ENCODE results near the gene CSNK1G3. TPM values are rescaled to one million over a fixed set of nuclear protein-coding genes. Genes with fewer than 3 reads are reported as not detected.
A peak's percentile ranks its signal among the peaks of the same experiment; 100 is the strongest.

Gene CSNK1G3
- total RNA-seq, 1 donor from 2014 or later, result 63.9 TPM

DNA sequence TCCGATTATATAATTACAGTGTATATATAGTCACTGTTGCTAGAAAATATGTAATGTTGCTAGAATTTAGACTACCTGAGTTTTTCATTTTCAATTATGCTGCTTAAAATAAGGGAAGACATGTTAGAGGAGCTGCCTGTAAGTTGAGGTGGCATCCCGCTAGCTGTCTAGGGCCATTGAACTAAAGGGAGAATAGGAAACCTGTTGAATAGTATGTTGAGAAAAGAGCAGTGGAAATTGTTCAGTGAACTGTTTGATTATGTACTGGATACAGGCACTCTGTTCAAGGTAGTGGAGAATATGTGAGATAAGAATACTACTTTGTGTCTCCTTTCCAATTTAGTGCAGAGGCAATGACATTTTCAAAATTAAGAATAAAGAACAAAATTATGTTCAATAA, 89.6 kb downstream of the CSNK1G3 start:
- Mint-ChIP-seq H3K36me3 (peaks cover 12% of the 10 kb centered on the region), H3K4me1 (peaks cover 4% of the 10 kb centered on the region), H3K27ac (no peak overlapping the region), H3K4me3 (no peak overlapping the region), H3K9me3 (no peaks in the 10 kb centered on the region), H3K27me3 (ENCODE audit: low read depth) (no peaks in the 10 kb centered on the region)
- DNase-seq (ENCODE audit: low spot score in 2 of 2, unreplicated experiment in 2 of 2), result no peak
- TF ChIP-seq, protein P1, sequence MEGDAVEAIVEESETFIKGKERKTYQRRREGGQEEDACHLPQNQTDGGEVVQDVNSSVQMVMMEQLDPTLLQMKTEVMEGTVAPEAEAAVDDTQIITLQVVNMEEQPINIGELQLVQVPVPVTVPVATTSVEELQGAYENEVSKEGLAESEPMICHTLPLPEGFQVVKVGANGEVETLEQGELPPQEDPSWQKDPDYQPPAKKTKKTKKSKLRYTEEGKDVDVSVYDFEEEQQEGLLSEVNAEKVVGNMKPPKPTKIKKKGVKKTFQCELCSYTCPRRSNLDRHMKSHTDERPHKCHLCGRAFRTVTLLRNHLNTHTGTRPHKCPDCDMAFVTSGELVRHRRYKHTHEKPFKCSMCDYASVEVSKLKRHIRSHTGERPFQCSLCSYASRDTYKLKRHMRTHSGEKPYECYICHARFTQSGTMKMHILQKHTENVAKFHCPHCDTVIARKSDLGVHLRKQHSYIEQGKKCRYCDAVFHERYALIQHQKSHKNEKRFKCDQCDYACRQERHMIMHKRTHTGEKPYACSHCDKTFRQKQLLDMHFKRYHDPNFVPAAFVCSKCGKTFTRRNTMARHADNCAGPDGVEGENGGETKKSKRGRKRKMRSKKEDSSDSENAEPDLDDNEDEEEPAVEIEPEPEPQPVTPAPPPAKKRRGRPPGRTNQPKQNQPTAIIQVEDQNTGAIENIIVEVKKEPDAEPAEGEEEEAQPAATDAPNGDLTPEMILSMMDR (IDR thresholded peaks at IDR 0.05; ENCODE audit: unreplicated experiment), result no peak

DNA sequence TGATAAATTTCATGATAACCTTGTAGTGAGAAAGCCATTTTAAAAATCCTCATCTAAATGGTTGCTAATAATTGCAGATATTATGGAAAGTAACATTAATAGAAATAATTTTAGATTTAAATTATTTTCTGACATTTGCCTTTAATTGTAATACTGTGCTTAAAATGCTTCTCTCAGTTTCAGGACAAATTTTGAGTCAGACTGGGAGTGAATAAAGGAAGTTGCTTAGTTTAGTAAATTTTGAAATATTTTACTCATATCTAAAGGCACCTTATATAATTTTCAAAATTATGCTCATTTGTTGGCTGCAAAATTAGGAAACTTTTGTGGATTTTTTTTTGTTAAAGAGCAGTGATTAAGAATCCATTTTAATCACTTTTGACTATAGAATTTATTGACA, 93.8 kb downstream of the CSNK1G3 start:
- TF ChIP-seq, protein P1 (IDR thresholded peaks at IDR 0.05; ENCODE audit: unreplicated experiment), result no peak
- Mint-ChIP-seq H3K4me1 (no peaks in the 10 kb centered on the region), H3K36me3 (peaks cover 16% of the 10 kb centered on the region), H3K27me3 (ENCODE audit: low read depth) (no peaks in the 10 kb centered on the region), H3K9me3 (no peaks in the 10 kb centered on the region), H3K27ac (no peak overlapping the region), H3K4me3 (no peak overlapping the region)
- no peak for DNase-seq (ENCODE audit: low spot score in 2 of 2, unreplicated experiment in 2 of 2)

DNA sequence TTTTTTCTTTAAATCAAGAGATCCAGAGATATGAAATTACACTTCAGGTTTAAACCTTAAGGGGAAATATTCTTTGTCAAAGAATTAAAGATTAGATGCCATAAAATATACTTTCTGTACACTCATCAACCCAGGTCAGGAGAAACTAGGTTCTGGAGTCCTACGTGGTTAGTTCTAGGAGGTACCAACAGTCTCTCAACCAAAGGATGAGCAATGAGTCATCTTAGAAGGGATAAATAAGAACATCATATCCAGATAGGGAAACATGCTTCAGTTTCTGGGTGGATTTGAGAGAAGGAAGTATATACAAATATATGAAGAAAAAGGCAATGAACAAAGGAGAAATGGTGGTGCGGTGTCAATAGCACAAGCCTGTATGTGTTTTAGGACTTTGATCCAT, 98.2 kb downstream of the CSNK1G3 start:
- H3K4me1 Mint-ChIP-seq, result no peaks in the 10 kb centered on the region
- no peak overlapping the region for H3K4me3 Mint-ChIP-seq
- TF ChIP-seq, protein P1 (IDR thresholded peaks at IDR 0.05; ENCODE audit: unreplicated experiment), result no peak
- no peaks in the 10 kb centered on the region for H3K9me3 Mint-ChIP-seq
- peaks cover 23% of the 10 kb centered on the region for H3K36me3 Mint-ChIP-seq
- H3K27me3 Mint-ChIP-seq (ENCODE audit: low read depth), result no peaks in the 10 kb centered on the region
- H3K27ac Mint-ChIP-seq, result no peak overlapping the region
- no peak for DNase-seq (ENCODE audit: low spot score in 2 of 2, unreplicated experiment in 2 of 2)

DNA sequence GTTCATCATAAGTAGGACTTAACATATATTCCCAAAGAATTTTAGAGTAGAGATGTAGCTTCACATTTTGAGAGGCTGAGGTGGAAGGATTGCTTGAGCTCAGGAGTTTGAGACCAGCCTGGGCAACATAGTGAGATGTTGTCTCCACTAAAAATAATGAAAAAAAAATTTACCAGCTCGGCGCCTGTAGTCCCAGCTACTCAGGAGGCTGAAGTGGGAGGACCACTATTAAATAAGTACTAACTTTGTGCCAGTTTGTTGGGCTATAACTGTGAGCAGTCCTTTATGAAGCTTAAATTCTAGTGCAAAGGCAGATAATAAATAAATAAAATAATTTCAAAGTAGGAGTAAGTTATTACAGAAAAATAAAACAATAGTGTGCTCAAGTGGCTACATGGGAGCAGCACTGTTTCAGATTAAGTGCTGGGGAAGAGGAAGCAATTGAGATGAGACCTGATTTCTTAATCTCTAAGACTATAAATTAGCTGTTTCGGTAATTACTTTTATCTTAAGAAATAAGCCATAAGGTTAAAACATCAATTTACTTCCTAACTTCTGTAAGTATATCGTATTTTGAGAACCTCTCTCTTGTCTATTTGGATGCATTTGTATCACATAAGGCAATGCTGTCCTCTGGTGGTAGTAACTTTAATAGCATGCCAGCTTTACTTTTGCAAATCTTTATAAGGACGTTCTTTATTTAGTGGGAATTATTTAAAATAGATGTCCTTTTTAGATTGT, 98.9 kb downstream of the CSNK1G3 start:
- DNase-seq (ENCODE audit: low spot score in 2 of 2, unreplicated experiment in 2 of 2), result no peak
- no peak overlapping the region for H3K27ac Mint-ChIP-seq
- peaks cover 26% of the 10 kb centered on the region for H3K36me3 Mint-ChIP-seq
- no peaks in the 10 kb centered on the region for H3K9me3 Mint-ChIP-seq
- H3K4me1 Mint-ChIP-seq, result no peaks in the 10 kb centered on the region
- TF ChIP-seq, protein P1 (IDR thresholded peaks at IDR 0.05; ENCODE audit: unreplicated experiment), result peak; percentile 87
- no peak overlapping the region for H3K4me3 Mint-ChIP-seq
- H3K27me3 Mint-ChIP-seq (ENCODE audit: low read depth), result no peaks in the 10 kb centered on the region

DNA sequence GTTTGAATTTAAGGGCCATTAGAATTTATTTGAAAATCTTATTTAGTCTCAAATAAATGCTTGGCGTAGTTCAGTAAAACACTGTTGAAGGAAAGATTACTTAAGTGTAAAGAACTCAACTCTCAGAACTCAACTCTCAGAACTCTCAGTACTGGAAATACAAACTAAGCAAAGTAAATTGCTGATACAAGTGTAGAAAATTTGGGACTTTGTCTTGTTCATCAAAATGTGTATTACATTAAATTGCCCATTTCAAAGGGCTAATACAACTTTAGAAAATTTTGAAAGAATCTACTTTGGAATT, 99.4 kb downstream of the CSNK1G3 start:
- Mint-ChIP-seq H3K9me3 (no peaks in the 10 kb centered on the region), H3K4me1 (no peaks in the 10 kb centered on the region), H3K27ac (no peak overlapping the region), H3K4me3 (no peak overlapping the region), H3K27me3 (ENCODE audit: low read depth) (no peaks in the 10 kb centered on the region), H3K36me3 (peaks cover 26% of the 10 kb centered on the region)
- TF ChIP-seq, protein P1 (IDR thresholded peaks at IDR 0.05; ENCODE audit: unreplicated experiment), result peak; percentile 1
- DNase-seq (ENCODE audit: low spot score in 2 of 2, unreplicated experiment in 2 of 2), result no peak

DNA sequence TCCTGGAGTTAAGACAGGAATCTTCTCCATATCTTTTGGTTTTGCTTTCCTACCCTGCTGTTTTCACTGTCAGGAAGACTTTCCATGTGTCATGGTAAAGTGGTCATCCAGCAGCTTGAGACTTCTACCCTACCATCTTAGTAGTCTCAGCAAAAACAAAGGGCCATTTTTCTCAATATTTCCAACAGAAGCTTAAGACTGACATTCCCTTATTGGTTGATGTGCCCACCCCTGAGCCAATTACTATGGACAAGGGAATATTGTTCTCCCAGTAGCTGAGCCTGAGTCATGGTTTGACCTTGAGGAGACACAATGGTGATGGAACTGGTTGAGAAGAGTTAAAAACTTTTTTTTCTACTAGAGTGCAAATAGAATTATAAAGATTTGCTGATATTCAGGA, 105.6 kb downstream of the CSNK1G3 start:
- Mint-ChIP-seq H3K4me1 (no peaks in the 10 kb centered on the region), H3K27me3 (ENCODE audit: low read depth) (no peaks in the 10 kb centered on the region), H3K36me3 (peaks cover 37% of the 10 kb centered on the region), H3K4me3 (no peak overlapping the region), H3K27ac (no peak overlapping the region), H3K9me3 (peaks cover 4% of the 10 kb centered on the region)
- DNase-seq (ENCODE audit: low spot score in 2 of 2, unreplicated experiment in 2 of 2), result no peak
- TF ChIP-seq, protein P1 (IDR thresholded peaks at IDR 0.05; ENCODE audit: unreplicated experiment), result no peak

Data from mesothelial cell of epicardium (in vitro differentiated cells).